ENCODE data around the gene MAP7D1.

GRCh38 chr1:36142121-36142520, 13.8 kb upstream of the MAP7D1 start:
- TF ChIP-seq CTCF (IDR thresholded peaks at IDR 0.05) (no peak), ZFX (IDR thresholded peaks at IDR 0.05; ENCODE audit: borderline replicate concordance) (no peak)
